D341Med (cell line): Measurements from ENCODE around the gene KRT80.
A peak's percentile ranks its signal among the peaks of the same experiment; 100 is the strongest.

Experiments
- DNase-seq: peaks from one replicate; pipeline ENCODE4 v3.0.0; 2012; ENCODE audit warnings: low spot score

The KRT80 gene

GRCh38 chr12:52228931-52229330, 37.1 kb upstream of the KRT80 start:
- DNase-seq = no peak

DNA sequence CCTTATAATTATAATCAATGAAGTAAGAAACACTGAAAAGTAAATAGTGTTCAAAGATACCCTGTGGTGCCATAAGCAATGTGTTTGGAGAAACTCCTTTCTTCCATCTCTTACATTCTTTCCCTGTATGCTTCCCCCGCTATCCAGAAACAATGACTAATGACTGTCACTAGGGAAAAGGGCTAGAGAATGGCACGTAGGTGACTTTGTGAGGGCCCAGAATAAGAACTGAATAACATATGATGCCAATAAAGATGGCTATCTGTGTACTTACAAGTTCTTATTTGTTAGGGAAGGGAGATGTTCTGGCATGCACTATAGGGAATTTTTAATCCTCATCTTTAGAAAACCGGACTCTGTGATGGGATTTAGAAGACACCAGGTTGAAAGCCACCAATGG, 36.6 kb upstream of the KRT80 start:
- no peak for DNase-seq

GRCh38 chr12:52227606-52228166, 35.9 kb upstream of the KRT80 start:
- no peak for DNase-seq

GRCh38 chr12:52226446-52226845, 34.6 kb upstream of the KRT80 start:
- DNase-seq = no peak

GRCh38 chr12:52225752-52226151, 33.9 kb upstream of the KRT80 start:
- no peak for DNase-seq

GRCh38 chr12:52224151-52224550, 32.3 kb upstream of the KRT80 start:
- no peak for DNase-seq

DNA sequence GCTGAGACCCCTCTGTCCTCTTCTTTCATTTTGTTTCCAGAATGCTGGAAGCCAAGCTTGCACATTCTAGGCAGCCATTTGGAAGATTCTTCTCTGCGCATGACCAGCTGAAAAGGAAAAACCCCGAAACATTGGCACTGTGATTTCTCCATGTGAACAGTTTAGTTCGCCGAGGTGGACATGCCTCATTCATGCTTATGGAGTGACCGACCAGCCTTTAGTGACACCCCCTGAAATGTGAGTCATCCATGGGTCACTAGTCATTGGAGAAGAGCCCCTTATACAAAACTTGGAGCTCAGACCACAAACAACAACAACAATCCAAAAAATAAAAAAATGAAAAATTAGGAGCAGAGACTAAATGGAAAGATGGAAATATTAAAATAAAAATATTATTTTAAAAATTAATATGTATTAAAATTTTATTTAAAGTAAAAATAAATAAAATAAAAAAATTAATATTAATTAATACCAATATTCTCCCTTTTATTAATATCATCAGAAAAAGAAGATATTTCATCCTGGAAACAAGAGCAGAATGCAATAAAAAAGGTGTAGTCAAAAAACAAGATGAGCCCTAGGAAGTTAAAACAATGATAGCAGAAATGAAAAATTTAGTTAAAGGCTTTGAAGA, 31.7 kb upstream of the KRT80 start:
- DNase-seq = no peak

- no peak for DNase-seq
Measured at GRCh38 chr12:52222692-52223091, 30.9 kb upstream of the KRT80 start.

DNA sequence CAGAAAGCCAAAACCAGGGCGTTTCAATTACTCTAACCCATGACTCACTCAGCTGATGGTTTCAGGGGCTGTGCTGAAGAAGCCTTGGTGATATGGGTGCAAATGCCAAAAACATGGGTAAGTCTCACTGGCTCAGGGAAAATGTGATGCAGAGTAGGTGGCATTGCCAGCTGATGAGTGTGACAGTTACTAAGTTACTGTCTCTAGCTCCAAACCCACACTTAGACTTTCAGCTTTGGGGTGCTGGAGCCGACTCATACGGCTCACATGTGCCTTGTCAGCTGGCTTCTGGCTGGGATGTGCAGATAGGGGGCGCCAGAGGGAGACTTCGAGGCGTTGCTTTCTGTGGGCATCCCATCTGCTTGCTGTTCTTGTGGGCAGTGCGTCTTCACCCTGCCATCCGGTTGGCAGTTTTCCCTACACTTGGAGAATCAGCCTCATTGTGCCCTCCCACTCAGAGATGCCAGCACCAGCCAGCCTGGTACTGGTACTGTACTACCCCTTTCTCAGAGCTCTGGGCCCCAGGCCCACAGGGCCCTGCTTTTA, 30.2 kb upstream of the KRT80 start:
- peak; percentile 66 for DNase-seq

- DNase-seq = no peak
Measured at GRCh38 chr12:52221070-52221781, 29.4 kb upstream of the KRT80 start.

- DNase-seq = no peak
Measured at GRCh38 chr12:52220477-52220876, 28.7 kb upstream of the KRT80 start.

DNA sequence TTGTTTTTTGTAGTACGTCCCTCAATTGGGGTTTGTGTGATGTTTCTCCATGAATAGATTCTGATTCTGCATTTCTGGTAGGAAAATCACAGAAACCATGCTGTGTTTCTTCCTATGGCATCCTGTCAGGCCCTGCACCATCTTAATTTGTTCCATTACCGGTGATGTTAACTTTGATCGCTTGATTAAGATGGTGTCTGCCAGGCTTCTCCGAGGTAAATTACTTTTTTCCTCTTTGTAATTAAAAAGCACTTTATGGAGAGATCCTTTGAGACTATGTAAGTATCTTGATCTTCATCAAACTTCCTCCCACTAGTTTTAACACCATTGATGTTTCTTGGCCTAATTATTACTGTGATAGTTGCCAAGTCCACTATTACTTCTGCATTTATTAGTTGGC, 26.2 kb upstream of the KRT80 start:
- no peak for DNase-seq

DNA sequence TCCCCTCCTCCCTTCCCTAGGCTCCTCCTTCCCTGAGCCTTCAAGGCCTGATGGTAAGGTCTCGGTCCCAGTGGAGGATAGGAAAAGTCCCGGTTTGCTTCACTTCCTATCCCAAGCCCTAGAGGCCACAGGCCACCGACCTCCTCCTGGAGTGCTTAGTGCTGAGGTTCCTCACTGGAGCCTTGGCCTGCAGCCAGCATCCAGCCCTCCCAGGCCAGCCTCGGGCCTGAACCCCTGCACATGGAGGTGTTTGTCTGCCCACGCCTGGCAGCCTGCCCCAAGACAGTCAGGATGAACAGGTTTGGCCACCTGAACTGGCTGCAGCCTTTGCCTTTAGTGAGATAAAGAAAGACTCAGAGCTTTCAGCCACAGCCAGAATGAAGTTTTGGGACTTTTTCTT, 25.4 kb upstream of the KRT80 start:
- no peak for DNase-seq

GRCh38 chr12:52216807-52217206, 25.0 kb upstream of the KRT80 start:
- DNase-seq = no peak

DNA sequence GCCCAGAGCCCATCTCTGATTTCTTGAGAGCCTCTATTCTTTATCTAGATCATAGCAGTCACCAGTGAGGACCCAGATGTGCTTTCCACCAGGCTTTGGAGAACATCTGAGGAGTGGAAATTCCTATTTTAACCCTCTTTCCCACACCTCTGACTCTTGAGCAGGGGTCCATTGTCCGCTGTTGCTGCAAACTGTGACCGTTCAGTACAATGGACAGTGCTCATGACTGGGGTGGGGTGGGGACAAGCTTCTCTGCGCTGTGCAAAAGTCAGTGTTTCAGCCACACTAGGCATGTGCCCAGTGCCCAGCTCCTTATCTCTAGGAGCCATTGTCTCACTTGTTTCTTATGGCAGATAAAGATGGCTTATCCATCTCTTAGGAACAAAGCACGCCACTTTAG, 24.3 kb upstream of the KRT80 start:
- DNase-seq = no peak

GRCh38 chr12:52215587-52216031, 23.8 kb upstream of the KRT80 start:
- no peak for DNase-seq

DNA sequence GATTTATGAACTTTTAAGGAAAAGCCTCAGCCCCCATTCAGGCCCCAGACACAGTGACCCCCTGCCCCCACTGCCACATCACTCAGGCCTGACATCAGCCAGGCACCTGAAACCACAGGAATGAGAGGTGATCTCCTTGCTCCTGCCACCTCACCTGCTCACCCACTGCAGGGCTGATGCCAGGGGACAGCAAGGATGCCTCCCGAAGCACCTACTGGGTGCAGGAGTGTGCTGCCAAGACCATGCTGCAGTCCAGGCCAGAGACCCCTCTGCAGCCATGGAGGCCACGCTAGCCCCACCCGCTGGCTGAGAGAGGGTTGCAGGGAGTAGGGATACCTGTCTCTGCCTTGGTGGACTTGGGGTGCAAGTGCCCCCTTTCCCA, 22.6 kb upstream of the KRT80 start:
- no peak for DNase-seq

DNA sequence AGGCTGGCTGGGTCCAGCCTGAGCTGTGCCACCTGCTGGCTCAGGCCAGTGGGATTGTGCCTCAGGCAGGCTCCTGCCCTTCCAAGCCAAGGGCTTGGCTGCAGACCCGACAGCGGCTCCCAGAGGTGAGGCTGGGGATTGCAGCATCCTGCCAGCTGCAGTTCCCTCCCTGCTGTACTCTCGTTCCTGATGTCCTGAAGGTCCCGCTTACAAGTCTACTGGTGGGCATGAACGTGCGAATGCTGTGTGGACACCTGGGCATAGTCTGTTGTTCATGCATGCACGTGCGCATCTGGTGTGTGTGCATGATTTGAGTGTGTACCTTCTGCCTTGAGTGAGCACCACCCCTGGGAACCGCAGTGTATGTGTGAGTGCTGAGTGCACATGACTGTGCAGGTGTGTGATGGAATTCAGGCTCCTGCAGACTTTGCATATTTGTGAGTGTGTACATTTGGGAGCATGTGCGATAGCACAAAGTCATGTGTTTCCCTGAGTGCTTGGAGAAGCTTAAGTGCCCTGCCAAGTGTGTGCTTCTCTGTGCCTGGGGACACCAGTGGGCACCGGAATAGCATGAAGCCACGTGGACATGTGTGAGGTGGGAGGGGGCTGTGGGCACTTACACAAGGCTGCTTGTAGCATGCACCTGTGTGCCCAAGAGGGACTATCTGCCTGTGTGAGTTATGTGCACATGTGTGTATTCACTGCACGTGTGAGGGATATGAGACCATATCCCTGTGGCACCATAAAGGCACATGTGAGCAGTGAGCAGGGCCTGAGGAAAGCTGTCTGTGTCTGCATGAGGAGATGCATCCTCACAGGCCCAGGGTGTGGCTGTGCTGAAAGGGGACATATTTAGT, 22.0 kb upstream of the KRT80 start:
- peak; percentile 85 for DNase-seq

GRCh38 chr12:52212701-52213563, 21.1 kb upstream of the KRT80 start:
- DNase-seq = no peak

- no peak for DNase-seq
Measured at GRCh38 chr12:52211716-52212585, 20.1 kb upstream of the KRT80 start.
